IMR-90 (cell line): ENCODE results near the gene MDM4. TPM values are rescaled to one million over a fixed set of nuclear protein-coding genes. Genes with fewer than 3 reads are reported as not detected.

Experiments
- ATAC-seq: fragments of 200-7000 bp; cut with Tn5 transposase; 2 replicates; pipeline ENCODE4 v1.9.1; 2020; ENCODE audit warnings: low read depth, mild to moderate bottlenecking, moderate library complexity
- BruUV-seq: library from RNA; stranded (reverse); fragments of 400-500 nt; replicated peaks from 2 replicates; lab custom pipeline; 2021; lab: Mats Ljungman, UMichigan
- CTCF ChIA-PET: fragments of 300-600 bp; formaldehyde crosslinking; extraction: SDS; loops from one replicate; lab custom pipeline; 2021; ENCODE audit warnings: antibody characterized with exemption; lab: Yijun Ruan, JAX
- POLR2A ChIA-PET: fragments of 300-600 bp; sonication (Branson Sonifier 250); formaldehyde crosslinking; loops from one replicate; lab custom pipeline; 2022; ENCODE audit warnings: antibody characterized with exemption; ENCODE audit not compliant: unreplicated experiment; lab: Charles Lee
- DNase-seq: peaks from one replicate; pipeline ENCODE4 v3.0.0; 2013
- H2AFZ ChIP-seq: replicated peaks from 2 replicates; pipeline ENCODE3; 2013; ENCODE audit warnings: low read length, mild to moderate bottlenecking; ENCODE audit not compliant: poor library complexity
- H2AK5ac ChIP-seq: 2 replicates; pipeline ENCODE4 v1.6.1; 2013; ENCODE audit warnings: low read depth, low read length, inconsistent platforms
- H2AK9ac ChIP-seq: replicated peaks from 2 replicates; pipeline ENCODE3; 2013; ENCODE audit warnings: mild to moderate bottlenecking, low read depth, low read length, moderate library complexity; ENCODE audit not compliant: poor library complexity
- H2BK120ac ChIP-seq: 2 replicates; pipeline ENCODE4 v1.6.1; 2013; ENCODE audit warnings: low read depth, low read length, inconsistent platforms
- H2BK15ac ChIP-seq: 3 replicates; pipeline ENCODE4 v1.6.1; 2013; ENCODE audit warnings: low read depth, low read length, inconsistent platforms
- H2BK20ac ChIP-seq: 2 replicates; pipeline ENCODE4 v1.6.1; 2013; ENCODE audit warnings: low read depth, mild to moderate bottlenecking, inconsistent platforms, low read length, moderate library complexity
- H2BK5ac ChIP-seq: 2 replicates; pipeline ENCODE4 v1.6.1; 2013; ENCODE audit warnings: mild to moderate bottlenecking, low read depth, low read length, inconsistent platforms; ENCODE audit not compliant: poor library complexity, severe bottlenecking
- H3K14ac ChIP-seq: replicated peaks from 2 replicates; pipeline ENCODE4 v1.6.1; 2013; ENCODE audit warnings: low read depth, low read length, inconsistent platforms
- H3K18ac ChIP-seq: 2 replicates; pipeline ENCODE4 v1.6.1; 2013; ENCODE audit warnings: low read depth, low read length, control low read depth
- H3K23ac ChIP-seq: 2 replicates; pipeline ENCODE4 v1.6.1; 2013; ENCODE audit warnings: low read depth, low read length, inconsistent platforms
- H3K27ac ChIP-seq: 2 replicates; pipeline ENCODE4 v1.5.1; 2013; ENCODE audit warnings: mild to moderate bottlenecking, control low read depth, low read length; ENCODE audit not compliant: insufficient read depth
- H3K27me3 ChIP-seq: 2 replicates; pipeline ENCODE4 v1.6.1; 2013; ENCODE audit warnings: low read length; ENCODE audit not compliant: control insufficient read depth, insufficient read depth
- H3K36me3 ChIP-seq: 2 replicates; pipeline ENCODE4 v1.6.1; 2013; ENCODE audit warnings: low read length, mixed read lengths; ENCODE audit not compliant: control insufficient read depth, insufficient read depth
- H3K4ac ChIP-seq: 2 replicates; pipeline ENCODE4 v1.6.1; 2013; ENCODE audit warnings: low read depth, low read length, inconsistent platforms
- H3K4me1 ChIP-seq: 2 replicates; pipeline ENCODE4 v1.6.1; 2013; ENCODE audit warnings: low read length, mixed read lengths; ENCODE audit not compliant: control insufficient read depth, insufficient read depth
- H3K4me2 ChIP-seq: 2 replicates; pipeline ENCODE4 v1.6.1; 2013; ENCODE audit warnings: low read depth, mild to moderate bottlenecking, control low read depth, low read length, moderate library complexity
- H3K4me3 ChIP-seq: 2 replicates; pipeline ENCODE4 v1.5.1; 2013; ENCODE audit warnings: low read depth, mild to moderate bottlenecking, control low read depth, low read length, moderate library complexity; ENCODE audit not compliant: insufficient read depth
- H3K56ac ChIP-seq: 2 replicates; pipeline ENCODE4 v1.6.1; 2013; ENCODE audit warnings: low read length, inconsistent platforms; ENCODE audit not compliant: insufficient read depth; ENCODE audit errors: extremely low read depth
- H3K79me1 ChIP-seq, 2 experiments: 2 replicates each; pipeline ENCODE4 v1.6.1; 2013; ENCODE audit warnings: low read length in 2 of 2, inconsistent platforms in 1 of 2, low read depth in 1 of 2
- H3K9ac ChIP-seq: 2 replicates; pipeline ENCODE4 v1.6.1; 2013; ENCODE audit warnings: low read depth, low read length, control low read depth
- H3K9me1 ChIP-seq: 2 replicates; pipeline ENCODE4 v1.6.1; 2013; ENCODE audit warnings: low read length, inconsistent platforms; ENCODE audit not compliant: insufficient read depth
- H3K9me3 ChIP-seq: 2 replicates; pipeline ENCODE4 v1.6.1; 2013; ENCODE audit warnings: low read length; ENCODE audit not compliant: control insufficient read depth, insufficient read depth
- H4K20me1 ChIP-seq: 2 replicates; pipeline ENCODE4 v1.6.1; 2013; ENCODE audit warnings: low read length, inconsistent platforms; ENCODE audit not compliant: insufficient read depth
- H4K5ac ChIP-seq: 2 replicates; pipeline ENCODE4 v1.6.1; 2013; ENCODE audit warnings: mild to moderate bottlenecking, low read depth, low read length, control low read depth
- H4K8ac ChIP-seq, 2 experiments: 2 replicates each; pipeline ENCODE4 v1.6.1; 2013; ENCODE audit warnings: low read depth in 2 of 2, low read length in 2 of 2, control low read depth in 1 of 2, inconsistent platforms in 1 of 2
- H4K91ac ChIP-seq: 2 replicates; pipeline ENCODE4 v1.6.1; 2013; ENCODE audit warnings: low read depth, low read length, inconsistent platforms; ENCODE audit not compliant: insufficient read depth
- BHLHE40 ChIP-seq: fragments of 150-350 bp; IDR thresholded peaks from 2 replicates; pipeline ENCODE4 v1.6.1; 2016; ENCODE audit warnings: mild to moderate bottlenecking, low read depth, low read length
- CEBPB ChIP-seq: IDR thresholded peaks from 2 replicates; pipeline ENCODE4 v1.6.1; 2012; ENCODE audit warnings: low read depth, low read length, improper control_type of control experiment
- CHD1 ChIP-seq: IDR thresholded peaks from 2 replicates; pipeline ENCODE4 v1.6.1; 2012; ENCODE audit warnings: low read depth, low read length, improper control_type of control experiment
- CTCF ChIP-seq: conservative IDR thresholded peaks from 2 replicates; pipeline ENCODE4 v1.5.1; 2012; ENCODE audit warnings: mild to moderate bottlenecking, low read depth, low read length, improper control_type of control experiment
- ELK1 ChIP-seq: fragments of 150-350 bp; IDR thresholded peaks from 2 replicates; pipeline ENCODE4 v1.6.1; 2016; ENCODE audit warnings: low read depth, mild to moderate bottlenecking, low read length, moderate library complexity, borderline replicate concordance
- FOS ChIP-seq: fragments of 150-350 bp; IDR thresholded peaks from 2 replicates; pipeline ENCODE4 v1.6.1; 2016; ENCODE audit warnings: low read depth, low read length
- MAFK ChIP-seq: IDR thresholded peaks from 2 replicates; pipeline ENCODE4 v1.6.1; 2012; ENCODE audit warnings: low read depth, low read length, improper control_type of control experiment
- MAZ ChIP-seq: IDR thresholded peaks from 2 replicates; pipeline ENCODE4 v1.6.1; 2012; ENCODE audit warnings: low read depth, mild to moderate bottlenecking, low read length, improper control_type of control experiment, moderate library complexity, borderline replicate concordance
- MXI1 ChIP-seq: IDR thresholded peaks from 2 replicates; pipeline ENCODE4 v1.6.1; 2012; ENCODE audit warnings: low read depth, mild to moderate bottlenecking, low read length, moderate library complexity, borderline replicate concordance
- NFE2L2 ChIP-seq: fragments of 150-350 bp; IDR thresholded peaks from 2 replicates; pipeline ENCODE4 v1.6.1; 2016; ENCODE audit warnings: low read depth, mild to moderate bottlenecking, low read length
- POLR2A ChIP-seq: IDR thresholded peaks from 2 replicates; pipeline ENCODE4 v1.6.1; 2012; ENCODE audit warnings: mild to moderate bottlenecking, low read depth, low read length
- RAD21 ChIP-seq: IDR thresholded peaks from 2 replicates; pipeline ENCODE4 v1.6.1; 2012; ENCODE audit warnings: low read length, improper control_type of control experiment
- RCOR1 ChIP-seq: IDR thresholded peaks from 2 replicates; pipeline ENCODE4 v1.6.1; 2012; ENCODE audit warnings: mild to moderate bottlenecking, low read length, improper control_type of control experiment; ENCODE audit not compliant: insufficient replicate concordance
- RFX5 ChIP-seq: IDR thresholded peaks from 2 replicates; pipeline ENCODE4 v1.8.0; 2012; ENCODE audit warnings: low read depth, mild to moderate bottlenecking, low read length, moderate library complexity
- SMC3 ChIP-seq: fragments of 150-350 bp; IDR thresholded peaks from 2 replicates; pipeline ENCODE4 v1.6.1; 2016; ENCODE audit warnings: low read depth, mild to moderate bottlenecking, antibody characterized with exemption, low read length, moderate library complexity
- USF2 ChIP-seq: fragments of 150-350 bp; IDR thresholded peaks from 2 replicates; pipeline ENCODE4 v1.6.1; 2017; ENCODE audit warnings: mild to moderate bottlenecking, antibody characterized with exemption, low read length, low read depth
- WGBS, 2 experiments: methylation state at CpG; one replicate each; pipeline versions ENCODE4 v1.1.5 to v1.1.7; 2013; ENCODE audit warnings: missing lambda C conversion rate in 2 of 2; ENCODE audit not compliant: insufficient read length in 1 of 2; ENCODE audit errors: extremely low coverage in 2 of 2; 5-methylcytosine and 5-hydroxymethylcytosine counted together
- dilution Hi-C: fragments of 300-500 bp; cut with HindIII; formaldehyde crosslinking; loops from one replicate; pipeline ENCODE4 v1.14.3; 2018; ENCODE audit warnings: low sequenced_read_pairs; ENCODE audit not compliant: unreplicated experiment
- in situ Hi-C: fragments of 300-500 bp; cut with MboI; formaldehyde crosslinking; loops from 3 replicates; pipeline ENCODE4 v1.14.3; 2019; ENCODE audit warnings: low sequenced_read_pairs, inconsistent platforms, mixed read lengths
- intact Hi-C: fragments of 100-400 bp; cut with micrococcal nuclease; formaldehyde crosslinking; loops from 2 replicates; pipeline ENCODE4 v1.10.0; 2022
- polyA plus RNA-seq, 3 experiments: library from polyadenylated mRNA; depleted of rRNA; stranded (reverse); fragments of >200 nt; gene quantifications; 2 replicates each; pipeline ENCODE4 v1.2.3, GENCODE V29; 2012; ENCODE audit warnings: low replicate concordance in 1 of 3
- total RNA-seq: library from RNA; depleted of rRNA; stranded (reverse); fragments of >200 nt; gene quantifications from 2 replicates; pipeline ENCODE4 v1.2.3, GENCODE V29; 2012

Gene MDM4
- total and polyA plus RNA-seq, 2 of the 4 experiments (the other 2 are of a cell fraction), result 7.4 to 20.1 TPM

- Histone ChIP-seq H3K9me1 (peaks cover 9% of the 10 kb centered on the region), H2AFZ (no peak overlapping the region), H3K9ac (no peak overlapping the region), H2BK5ac (no peak overlapping the region), H3K79me1 (peaks cover 0 to 8% of the 10 kb centered on the region in 2 experiments; a peak in 2 of 4 replicates), H3K4ac (no peak overlapping the region), H4K5ac (no peak overlapping the region), H2AK9ac (no peak overlapping the region), H2BK15ac (no peak overlapping the region), H3K56ac (no peak overlapping the region), H3K27ac (no peak overlapping the region), H3K36me3 (peaks cover 2% of the 10 kb centered on the region; the same call in 1 of the 2 replicates), H3K27me3 (no peaks in the 10 kb centered on the region), H3K23ac (no peak overlapping the region), H3K4me3 (no peak overlapping the region), H3K14ac (no peak overlapping the region), H4K91ac (no peak overlapping the region), H3K4me2 (no peak overlapping the region), H4K8ac (no peak overlapping the region), H2BK120ac (no peak overlapping the region), H2AK5ac (no peak overlapping the region), H3K4me1 (peaks cover 11% of the 10 kb centered on the region), H2BK20ac (no peak overlapping the region), H3K18ac (no peak overlapping the region), H4K20me1 (no peaks in the 10 kb centered on the region), H3K9me3 (no peaks in the 10 kb centered on the region)
- in situ Hi-C loops, result no loop called here
- intact Hi-C loops, result no loop called here
- dilution Hi-C loops, result no loop called here
- POLR2A ChIA-PET, result no interaction called here
- TF ChIP-seq USF2 (no peak), ELK1 (no peak), NFE2L2 (no peak), FOS (no peak), POLR2A (no peak), SMC3 (no peak), RCOR1 (no peak), CHD1 (no peak), MAZ (no peak), RFX5 (no peak), BHLHE40 (no peak), MAFK (no peak), MXI1 (no peak), CEBPB (no peak), RAD21 (no peak), CTCF (no peak)
- 100% methylated on average over 1 of the region's 2 CpGs; no CpG with 5 or more reads in 1 of the 2 experiments for WGBS, 2 experiments
- CTCF ChIA-PET, result no interaction called here
- BruUV-seq, result no TSS peak
- DNase-seq, result no peak
- no peak for ATAC-seq
These were observed 42.3 kb downstream of the MDM4 start for GRCh38 chr1:204558467-204558866.
